T-helper 2 cell treated with Interferon-gamma antibody and Interleukin-4, amounts not matched to agents 5 μg/mL and 100 μg/mL, for 36 hours (primary cell): ENCODE results near the gene NHLH2.
A peak's percentile ranks its signal among the peaks of the same experiment; 100 is the strongest.

ENCODE experiments used
- DNase-seq: peaks from one replicate; pipeline ENCODE4 v3.0.0; 2021; ENCODE audit warnings: low spot score
- H3K27ac Mint-ChIP-seq: one replicate; pipeline ENCODE4 v1.8.0; 2021; ENCODE audit warnings: mild to moderate bottlenecking, mixed read lengths
- H3K27me3 Mint-ChIP-seq: one replicate; pipeline ENCODE4 v1.8.0; 2021; ENCODE audit warnings: low read depth, mixed read lengths
- H3K36me3 Mint-ChIP-seq: one replicate; pipeline ENCODE4 v1.8.0; 2021; ENCODE audit warnings: low read depth, mixed read lengths
- H3K4me1 Mint-ChIP-seq: one replicate; pipeline ENCODE4 v1.8.0; 2021; ENCODE audit warnings: low read depth, mixed read lengths
- H3K4me3 Mint-ChIP-seq: one replicate; pipeline ENCODE4 v1.8.0; 2022; ENCODE audit warnings: mild to moderate bottlenecking, moderate library complexity, mixed read lengths
- H3K9me3 Mint-ChIP-seq: one replicate; pipeline ENCODE4 v1.8.0; 2021; ENCODE audit warnings: mixed read lengths

The NHLH2 gene

DNA sequence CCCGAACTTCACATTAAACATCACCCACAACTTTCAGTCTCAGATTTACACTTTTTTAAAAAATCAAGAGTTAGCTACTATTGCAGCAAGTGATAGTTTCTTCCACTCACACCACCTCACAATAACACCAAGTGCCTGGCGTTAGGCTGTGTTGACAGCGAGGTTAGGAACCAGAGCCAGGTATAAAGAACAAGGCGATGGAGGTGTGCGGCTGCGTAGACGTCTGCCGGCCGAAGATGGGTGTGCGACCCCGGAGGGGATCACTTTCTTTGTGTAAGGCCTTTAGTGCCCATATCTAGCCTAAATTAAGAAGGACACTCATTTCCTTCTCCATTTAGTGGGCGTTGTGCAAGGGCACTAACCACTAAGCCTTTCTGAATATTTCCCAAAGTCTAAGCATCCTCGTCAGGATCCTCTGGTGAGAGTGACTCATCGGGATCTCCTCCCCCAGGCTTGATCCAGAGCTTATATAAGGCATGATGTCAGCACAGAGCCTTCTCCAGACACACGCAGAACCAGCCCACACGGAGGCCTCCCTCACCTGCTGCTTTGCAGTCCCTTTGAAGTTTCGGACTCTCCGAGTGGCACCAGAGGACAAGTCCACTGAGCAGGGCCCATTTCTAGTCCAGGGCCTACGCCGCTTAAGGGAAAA lies 11.8 kb downstream of the NHLH2 start:
- Mint-ChIP-seq H3K27ac (no peak overlapping the region), H3K9me3 (no peaks in the 10 kb centered on the region), H3K4me3 (peak overlapping the region; percentile 73), H3K36me3 (no peaks in the 10 kb centered on the region), H3K4me1 (peaks cover 2% of the 10 kb centered on the region), H3K27me3 (peaks cover 58% of the 10 kb centered on the region)
- DNase-seq, result no peak

DNA sequence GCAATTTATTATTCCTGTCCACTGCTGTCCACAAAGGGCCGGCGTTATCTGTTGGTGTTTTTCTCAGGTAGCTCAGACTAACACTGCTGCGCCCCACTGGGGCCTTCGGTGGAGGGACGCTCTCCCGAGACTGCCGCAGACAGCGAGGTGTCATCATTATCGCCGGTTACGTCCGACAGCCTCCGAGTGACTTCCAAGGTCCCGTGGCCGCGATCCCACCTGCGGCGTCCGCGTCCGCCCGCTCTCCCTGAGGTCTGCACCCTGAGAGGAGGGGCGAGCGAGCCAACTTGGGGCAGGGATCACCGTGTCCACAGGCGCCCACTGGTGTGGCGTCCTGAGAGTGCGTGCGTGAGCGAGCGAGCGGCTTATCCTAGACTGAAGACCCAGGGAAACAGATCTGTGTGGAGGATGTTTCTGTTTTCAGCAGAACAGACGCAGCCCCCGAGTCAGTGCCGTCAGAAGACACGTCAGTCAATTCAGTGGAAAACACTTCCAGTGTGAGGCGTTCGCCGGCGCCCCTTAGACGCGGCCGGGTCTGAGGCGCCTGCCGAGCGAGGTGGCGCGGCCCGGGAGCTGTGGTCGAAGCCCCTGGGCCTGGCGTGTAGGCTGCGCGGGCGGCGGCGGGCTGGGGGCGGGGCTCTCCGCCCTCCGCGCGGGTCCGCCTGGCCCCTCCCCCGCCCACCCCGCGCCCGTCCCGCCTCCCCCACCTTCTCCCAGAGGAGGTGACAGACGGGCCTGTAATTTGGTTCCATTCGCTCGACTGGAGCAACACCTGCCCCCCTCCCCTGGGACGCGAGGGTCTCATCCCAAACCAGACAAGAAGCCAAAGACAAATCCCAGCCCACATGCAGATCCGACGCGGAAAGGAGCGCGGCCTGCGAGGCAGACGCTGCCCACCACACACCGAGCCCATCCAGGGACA lies 12.6 kb downstream of the NHLH2 start:
- Mint-ChIP-seq H3K4me3 (peak overlapping the region; percentile 73), H3K9me3 (no peaks in the 10 kb centered on the region), H3K36me3 (no peaks in the 10 kb centered on the region), H3K4me1 (peaks cover 2% of the 10 kb centered on the region), H3K27ac (no peak overlapping the region), H3K27me3 (peaks cover 60% of the 10 kb centered on the region)
- no peak for DNase-seq

DNA sequence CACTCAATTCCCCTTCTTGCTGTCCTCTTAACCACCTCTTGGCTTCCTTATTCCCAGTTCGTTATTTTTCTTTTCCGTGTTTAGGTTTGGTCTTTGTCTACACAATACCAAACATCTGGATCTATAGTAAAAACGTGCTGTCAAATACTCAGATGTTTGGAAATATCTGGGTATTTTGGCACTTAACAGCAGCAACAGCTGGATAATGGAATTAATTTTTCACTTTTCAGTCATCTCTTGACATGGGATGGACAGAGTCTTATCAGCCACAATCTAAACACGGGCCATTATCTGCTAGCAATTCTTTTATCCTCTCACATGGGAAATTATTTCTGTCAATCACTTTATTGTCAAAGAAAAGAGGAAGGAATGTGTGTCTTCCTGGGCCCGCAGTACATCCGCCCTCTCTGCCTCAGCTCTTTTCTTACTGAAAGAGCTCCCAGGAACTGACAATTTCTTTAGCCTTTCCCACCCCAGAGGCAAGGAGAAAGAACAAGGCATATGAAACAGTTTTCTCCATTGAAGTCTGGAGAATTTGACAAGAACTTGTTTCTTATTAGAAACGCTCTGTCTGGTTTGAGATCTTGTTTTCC lies 13.4 kb downstream of the NHLH2 start:
- no peak for DNase-seq
- H3K9me3 Mint-ChIP-seq, result no peaks in the 10 kb centered on the region
- H3K4me1 Mint-ChIP-seq, result peaks cover 2% of the 10 kb centered on the region
- peaks cover 63% of the 10 kb centered on the region for H3K27me3 Mint-ChIP-seq
- no peaks in the 10 kb centered on the region for H3K36me3 Mint-ChIP-seq
- no peak overlapping the region for H3K4me3 Mint-ChIP-seq
- no peak overlapping the region for H3K27ac Mint-ChIP-seq

DNA sequence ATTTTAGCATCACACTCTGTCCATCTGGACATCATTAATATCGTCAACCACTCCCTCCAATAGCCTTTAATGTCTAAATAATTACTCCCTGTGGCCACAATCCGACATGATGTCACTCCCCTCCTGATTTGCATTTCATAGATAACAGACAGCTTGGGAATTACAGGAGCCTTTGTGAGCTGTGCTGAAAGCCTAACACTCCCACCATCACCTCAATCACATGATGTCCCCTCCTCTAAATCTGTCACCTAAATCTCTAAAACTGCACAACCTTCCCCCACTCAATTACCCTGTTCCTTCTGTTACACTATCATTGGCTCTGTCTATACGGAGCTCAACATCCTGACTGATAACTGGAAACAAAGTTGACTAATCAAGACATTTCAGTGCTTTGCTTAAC lies 14.3 kb downstream of the NHLH2 start:
- Mint-ChIP-seq H3K4me3 (no peak overlapping the region), H3K27ac (no peak overlapping the region), H3K4me1 (peaks cover 2% of the 10 kb centered on the region), H3K36me3 (no peaks in the 10 kb centered on the region), H3K9me3 (no peaks in the 10 kb centered on the region), H3K27me3 (peaks cover 66% of the 10 kb centered on the region)
- no peak for DNase-seq

DNA sequence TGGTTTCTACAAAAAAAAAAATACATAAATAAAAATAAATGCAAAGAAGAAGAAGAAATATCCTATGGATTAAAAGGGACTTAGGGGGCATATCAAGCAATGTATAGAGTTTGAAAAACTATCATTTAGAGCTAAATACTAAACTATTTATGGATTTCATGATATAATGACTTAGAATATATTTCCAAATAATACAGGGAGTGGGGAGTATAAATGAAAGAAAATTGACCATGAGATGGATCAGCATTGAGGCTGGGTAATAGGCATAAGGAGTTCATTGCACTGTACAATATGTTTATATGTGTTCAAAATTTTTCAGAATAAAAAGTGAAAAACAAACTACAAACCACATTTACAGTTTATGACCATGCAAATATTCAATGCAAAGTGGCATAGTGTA lies 18.8 kb downstream of the NHLH2 start:
- DNase-seq, result no peak
- H3K9me3 Mint-ChIP-seq, result no peaks in the 10 kb centered on the region
- H3K4me3 Mint-ChIP-seq, result no peak overlapping the region
- peaks cover 36% of the 10 kb centered on the region for H3K27me3 Mint-ChIP-seq
- no peaks in the 10 kb centered on the region for H3K4me1 Mint-ChIP-seq
- no peak overlapping the region for H3K27ac Mint-ChIP-seq
- no peaks in the 10 kb centered on the region for H3K36me3 Mint-ChIP-seq

DNA sequence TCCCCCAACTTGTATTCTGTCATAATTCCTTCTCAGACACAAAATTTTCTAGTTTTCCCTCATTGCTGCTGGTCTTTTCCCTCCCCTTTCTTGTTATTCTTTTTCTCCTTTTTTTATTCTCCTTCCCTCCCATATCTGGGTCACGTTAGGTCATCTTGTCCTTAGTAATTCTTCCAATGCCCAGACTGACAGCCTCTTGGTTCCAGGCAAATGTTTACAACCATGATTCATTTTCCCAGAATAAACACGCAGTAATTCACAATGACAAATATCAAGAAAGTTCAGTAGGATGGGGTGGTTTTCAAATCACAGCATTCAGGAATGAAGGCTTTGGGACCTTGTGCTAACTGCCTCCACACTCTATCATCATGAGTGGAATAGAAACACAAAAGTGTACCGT lies 25.2 kb downstream of the NHLH2 start:
- Mint-ChIP-seq H3K27me3 (peaks cover 2% of the 10 kb centered on the region), H3K9me3 (no peaks in the 10 kb centered on the region), H3K4me1 (no peaks in the 10 kb centered on the region), H3K36me3 (no peaks in the 10 kb centered on the region), H3K4me3 (no peak overlapping the region), H3K27ac (no peak overlapping the region)
- no peak for DNase-seq

DNA sequence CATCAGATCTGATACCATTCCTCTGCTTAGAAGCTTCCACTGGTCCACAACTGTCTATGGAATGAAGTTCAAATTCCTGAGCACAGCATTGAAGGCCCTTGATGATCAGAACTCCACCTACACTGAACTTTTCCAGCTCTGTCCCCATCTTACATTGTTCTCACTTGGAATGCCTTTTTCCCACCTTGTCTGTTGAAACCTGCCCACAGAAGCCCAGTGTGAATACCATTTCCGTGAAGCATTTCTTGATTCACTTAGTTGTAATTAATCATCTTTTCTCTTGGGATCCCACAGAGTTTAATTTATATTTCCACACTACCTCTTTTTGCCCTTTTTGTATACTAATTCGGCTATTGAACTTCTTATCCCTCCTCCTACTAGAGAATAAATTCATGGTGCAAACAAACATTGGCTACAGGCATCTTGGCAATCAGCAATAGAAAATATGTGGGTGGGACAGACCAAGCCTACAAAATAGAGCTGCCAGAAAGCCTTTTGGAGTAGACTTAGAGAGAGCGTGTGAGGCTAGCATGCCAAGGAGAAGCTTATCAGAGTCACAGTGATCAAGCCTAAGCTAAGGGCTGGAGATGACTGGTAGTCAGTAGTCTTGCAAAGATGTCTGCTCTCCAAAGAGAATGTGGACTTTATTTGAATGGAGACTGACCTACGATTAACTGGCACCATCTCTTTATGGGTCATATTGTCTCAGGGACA lies 26.1 kb downstream of the NHLH2 start:
- no peaks in the 10 kb centered on the region for H3K36me3 Mint-ChIP-seq
- no peaks in the 10 kb centered on the region for H3K4me1 Mint-ChIP-seq
- DNase-seq, result no peak
- no peaks in the 10 kb centered on the region for H3K27me3 Mint-ChIP-seq
- no peak overlapping the region for H3K27ac Mint-ChIP-seq
- no peaks in the 10 kb centered on the region for H3K9me3 Mint-ChIP-seq
- H3K4me3 Mint-ChIP-seq, result no peak overlapping the region

DNA sequence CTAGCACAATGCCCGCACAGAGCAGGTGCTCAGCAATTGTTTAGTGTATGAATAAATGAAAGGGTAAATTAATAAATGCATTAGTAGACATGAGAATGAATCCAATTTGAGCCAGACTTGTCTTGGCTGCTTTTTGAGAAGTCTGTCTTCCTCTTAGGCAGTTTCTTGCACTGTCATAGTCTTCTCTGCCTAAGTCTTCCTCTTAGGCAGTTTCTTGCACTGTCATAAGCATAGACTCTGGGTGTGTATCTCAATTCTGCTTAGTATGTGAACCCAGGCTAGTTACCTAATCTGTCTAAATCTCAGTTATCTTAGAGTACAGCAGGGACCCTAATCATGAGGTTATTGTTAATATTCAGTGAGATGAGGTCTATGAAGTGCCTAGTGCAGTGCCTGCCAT lies 27.2 kb downstream of the NHLH2 start:
- H3K27me3 Mint-ChIP-seq, result no peaks in the 10 kb centered on the region
- H3K27ac Mint-ChIP-seq, result no peak overlapping the region

DNA sequence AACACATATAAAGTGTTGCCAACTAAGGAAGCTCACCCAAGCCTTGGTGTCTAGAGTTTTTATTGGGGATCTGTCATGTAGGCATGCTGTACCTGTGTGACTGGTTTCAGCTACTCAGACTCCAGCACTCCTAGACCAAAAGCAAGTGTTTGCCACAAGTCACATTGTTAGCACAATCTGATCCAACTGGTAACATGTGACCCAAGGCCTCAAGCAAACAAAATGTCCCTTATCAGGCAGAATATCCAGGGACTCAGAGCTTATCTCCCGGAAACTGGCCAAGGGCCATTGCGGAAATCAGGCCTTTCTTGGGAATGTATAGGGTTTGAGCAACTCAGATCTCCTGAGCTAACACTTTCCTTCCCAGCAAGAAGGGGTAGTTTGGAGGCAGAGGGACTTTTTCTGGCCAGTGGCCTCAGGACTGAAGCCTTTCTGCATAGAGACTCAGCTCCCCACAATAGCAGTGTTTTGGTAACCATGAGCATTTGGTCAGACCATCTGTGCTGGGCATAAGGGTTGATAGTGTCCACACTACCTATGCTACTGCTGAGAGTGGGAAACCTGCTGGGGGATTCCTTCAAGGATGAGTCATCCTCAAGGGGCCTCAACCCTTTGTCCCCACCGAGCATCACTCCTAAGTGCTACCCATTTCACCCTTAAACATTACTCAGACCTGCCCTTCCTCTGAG lies 29.6 kb downstream of the NHLH2 start:
- H3K27ac Mint-ChIP-seq, result no peak overlapping the region
- H3K4me3 Mint-ChIP-seq, result no peak overlapping the region
- H3K9me3 Mint-ChIP-seq, result no peaks in the 10 kb centered on the region
- no peak for DNase-seq
- no peaks in the 10 kb centered on the region for H3K27me3 Mint-ChIP-seq
- no peaks in the 10 kb centered on the region for H3K4me1 Mint-ChIP-seq
- no peaks in the 10 kb centered on the region for H3K36me3 Mint-ChIP-seq

More for the DNA sequence above, 27.2 kb downstream of the NHLH2 start:
- no peak for DNase-seq
- Mint-ChIP-seq H3K9me3 (no peaks in the 10 kb centered on the region), H3K4me3 (no peak overlapping the region), H3K36me3 (no peaks in the 10 kb centered on the region), H3K4me1 (no peaks in the 10 kb centered on the region)

DNA sequence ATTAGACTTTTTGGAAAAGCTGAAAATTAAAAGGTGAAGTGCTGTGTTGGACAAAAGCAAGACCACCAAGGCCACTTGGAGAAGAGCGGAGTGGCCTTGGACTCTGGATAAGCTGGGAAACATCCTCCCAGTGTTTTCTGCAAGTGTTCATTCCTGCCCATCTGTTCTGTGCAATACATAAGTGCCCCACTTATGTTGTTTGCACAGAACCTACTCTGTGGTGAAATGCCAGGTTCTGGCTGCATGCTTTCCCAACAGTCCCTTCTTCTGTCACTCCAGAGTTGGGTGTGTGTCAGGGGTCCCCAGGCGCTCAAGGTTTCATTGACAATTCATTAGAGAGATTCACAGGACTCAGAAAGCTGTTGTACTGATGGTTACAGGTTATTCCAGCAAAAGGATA lies 30.3 kb downstream of the NHLH2 start:
- Mint-ChIP-seq H3K36me3 (no peaks in the 10 kb centered on the region), H3K4me3 (no peak overlapping the region), H3K9me3 (no peaks in the 10 kb centered on the region), H3K27me3 (no peaks in the 10 kb centered on the region), H3K27ac (no peak overlapping the region), H3K4me1 (no peaks in the 10 kb centered on the region)
- no peak for DNase-seq

DNA sequence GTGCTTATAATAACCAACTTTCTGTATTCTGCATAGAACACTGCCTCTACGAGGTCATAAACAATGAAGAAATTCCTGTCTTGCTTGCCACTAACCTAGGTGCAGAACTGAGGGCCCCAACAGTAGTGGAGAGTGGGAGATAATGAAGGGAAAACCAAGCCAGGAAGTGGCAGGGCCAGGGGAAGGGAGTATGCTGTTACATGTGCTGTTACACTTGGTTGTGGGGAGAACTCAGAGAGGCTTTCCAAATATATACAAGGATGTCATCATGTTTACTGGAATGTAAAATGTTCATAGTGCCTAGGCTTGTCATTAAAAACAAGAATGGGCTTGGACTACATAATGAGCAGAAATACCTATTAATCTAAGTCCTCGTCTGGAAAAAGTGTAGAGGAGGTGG lies 31.1 kb downstream of the NHLH2 start:
- H3K4me3 Mint-ChIP-seq, result no peak overlapping the region
- H3K27ac Mint-ChIP-seq, result no peak overlapping the region
- peaks cover 5% of the 10 kb centered on the region for H3K27me3 Mint-ChIP-seq
- H3K9me3 Mint-ChIP-seq, result no peaks in the 10 kb centered on the region
- DNase-seq, result no peak
- H3K36me3 Mint-ChIP-seq, result no peaks in the 10 kb centered on the region
- H3K4me1 Mint-ChIP-seq, result no peaks in the 10 kb centered on the region

DNA sequence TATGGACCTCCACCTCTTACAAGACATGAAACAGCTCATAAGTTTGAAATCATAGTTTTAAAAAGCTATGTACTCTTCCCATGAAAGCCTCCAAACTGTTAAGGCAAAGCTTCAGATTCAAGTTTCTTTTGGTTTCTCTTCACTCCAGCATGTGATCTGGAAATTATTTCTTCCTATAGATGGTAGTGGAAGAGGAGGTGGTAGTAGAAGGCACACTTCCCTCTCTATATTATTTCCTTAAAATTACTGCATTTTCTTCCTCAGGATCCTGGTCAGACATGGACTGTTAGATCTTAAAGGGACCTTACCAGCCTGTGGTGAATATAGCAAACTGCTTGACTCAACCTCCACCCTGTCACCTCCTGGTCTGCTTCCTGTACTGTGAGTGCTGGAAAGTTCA lies 31.9 kb downstream of the NHLH2 start:
- no peaks in the 10 kb centered on the region for H3K9me3 Mint-ChIP-seq
- H3K4me3 Mint-ChIP-seq, result no peak overlapping the region
- no peaks in the 10 kb centered on the region for H3K4me1 Mint-ChIP-seq
- peaks cover 5% of the 10 kb centered on the region for H3K27me3 Mint-ChIP-seq
- H3K36me3 Mint-ChIP-seq, result no peaks in the 10 kb centered on the region
- H3K27ac Mint-ChIP-seq, result no peak overlapping the region
- no peak for DNase-seq

DNA sequence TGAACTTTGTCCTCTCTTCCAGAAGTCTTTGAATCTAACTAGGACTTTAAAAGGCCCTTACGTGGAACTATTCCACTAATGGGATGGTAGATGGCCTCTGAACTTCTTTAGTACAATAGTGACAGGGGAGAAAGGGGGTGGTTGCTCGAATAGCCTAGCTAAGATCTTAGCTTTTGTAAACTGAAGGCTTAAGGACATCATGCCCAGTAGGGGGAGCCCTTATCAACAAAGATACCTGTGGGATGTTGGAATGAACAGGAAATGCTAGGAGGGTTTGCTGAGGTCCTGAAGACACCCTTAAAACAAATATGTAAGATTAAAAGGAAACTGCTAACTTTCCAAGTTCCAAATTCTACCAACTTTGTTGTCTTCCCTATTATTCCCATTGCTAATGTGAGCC lies 33.2 kb downstream of the NHLH2 start:
- H3K9me3 Mint-ChIP-seq, result no peaks in the 10 kb centered on the region
- no peaks in the 10 kb centered on the region for H3K36me3 Mint-ChIP-seq
- no peak overlapping the region for H3K27ac Mint-ChIP-seq
- peaks cover 8% of the 10 kb centered on the region for H3K27me3 Mint-ChIP-seq
- no peaks in the 10 kb centered on the region for H3K4me1 Mint-ChIP-seq
- peak; percentile 22 for DNase-seq
- H3K4me3 Mint-ChIP-seq, result no peak overlapping the region
